ENCODE data around the gene TJP2.

The TJP2 gene

GRCh38 chr9:69191231-69191630 lies 17.2 kb downstream of the TJP2 start:
- DNase-seq (ENCODE audit: low read depth) = no peak

GRCh38 chr9:69192214-69192613 lies 18.1 kb downstream of the TJP2 start:
- no peak for DNase-seq (ENCODE audit: low read depth)

DNA sequence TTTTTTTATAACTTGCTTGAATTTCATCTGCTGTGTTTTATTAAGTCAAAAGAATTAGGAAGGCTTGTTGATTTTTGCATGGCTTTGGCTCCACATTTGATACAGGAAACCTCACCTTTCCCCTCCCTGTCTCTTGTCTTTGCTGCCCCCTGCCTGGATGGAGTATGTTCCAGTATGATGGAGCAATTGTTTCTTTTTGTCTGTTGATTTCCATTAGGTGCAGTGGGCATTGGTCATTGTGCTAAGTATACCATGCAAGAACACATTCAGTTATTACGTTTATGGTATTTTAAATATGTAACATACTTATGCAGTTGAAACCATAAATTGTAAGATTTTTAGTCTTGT lies 19.6 kb downstream of the TJP2 start:
- DNase-seq (ENCODE audit: low read depth) = no peak

GRCh38 chr9:69194702-69195418 lies 20.8 kb downstream of the TJP2 start:
- no peak for DNase-seq (ENCODE audit: low read depth)

- DNase-seq (ENCODE audit: low read depth) = no peak
Observed at GRCh38 chr9:69195668-69196067, 21.6 kb downstream of the TJP2 start.

- DNase-seq (ENCODE audit: low read depth) = no peak
Observed at GRCh38 chr9:69197687-69198086, 23.6 kb downstream of the TJP2 start.

- DNase-seq (ENCODE audit: low read depth) = no peak
Observed at GRCh38 chr9:69198521-69199220, 24.6 kb downstream of the TJP2 start.

DNA sequence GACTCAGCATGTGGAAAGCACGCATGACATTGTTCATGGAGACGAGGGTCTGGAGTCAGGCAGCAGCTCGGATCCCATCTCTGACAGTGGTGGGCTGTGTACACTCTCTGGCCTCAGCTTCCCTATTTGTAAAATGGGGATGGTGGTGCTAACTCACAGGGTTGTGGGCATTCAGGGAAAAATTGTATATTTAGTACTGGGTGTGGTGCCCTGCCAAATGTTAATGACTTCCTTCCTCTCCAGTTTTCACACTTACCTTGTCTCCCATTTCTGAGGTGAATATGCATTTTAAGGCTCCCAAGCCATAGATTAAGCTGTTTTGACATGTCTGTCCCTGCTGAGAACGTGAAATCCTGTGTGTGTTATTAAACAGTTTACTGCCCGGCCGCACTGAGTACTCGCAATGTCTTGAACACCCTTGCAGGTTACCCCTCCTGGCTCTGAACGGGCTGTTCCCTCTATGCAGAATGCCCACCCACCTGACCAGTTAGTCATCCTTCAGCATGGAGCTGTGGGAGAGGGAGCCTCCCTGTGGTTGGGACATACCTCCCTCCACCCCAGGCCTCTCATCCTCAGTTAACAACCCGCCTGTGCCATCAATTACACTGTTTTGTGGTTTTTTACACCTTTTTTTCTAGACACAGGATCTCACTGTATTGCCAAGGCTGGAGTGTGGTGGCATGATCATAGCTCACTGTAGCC lies 25.8 kb downstream of the TJP2 start:
- no peak for DNase-seq (ENCODE audit: low read depth)

DNA sequence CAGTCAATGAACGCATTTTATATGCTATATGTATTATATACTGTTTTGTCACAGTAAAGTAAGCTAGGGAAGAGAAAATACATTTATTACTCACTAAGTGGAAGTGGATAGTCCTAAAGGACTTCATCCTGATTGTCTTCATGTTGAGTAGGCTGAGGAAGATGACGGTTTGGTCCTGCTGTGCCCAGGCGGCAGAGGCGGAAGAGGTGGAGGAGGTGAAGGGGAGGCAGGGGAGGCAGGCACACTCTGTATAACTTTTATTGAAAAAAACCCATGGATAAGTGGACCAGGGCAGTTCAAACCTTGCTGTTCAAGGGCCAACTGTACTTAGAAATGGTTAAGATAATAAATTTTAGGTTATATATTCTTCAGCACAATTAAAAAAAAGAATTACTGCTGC lies 28.5 kb downstream of the TJP2 start:
- no peak for DNase-seq (ENCODE audit: low read depth)

DNA sequence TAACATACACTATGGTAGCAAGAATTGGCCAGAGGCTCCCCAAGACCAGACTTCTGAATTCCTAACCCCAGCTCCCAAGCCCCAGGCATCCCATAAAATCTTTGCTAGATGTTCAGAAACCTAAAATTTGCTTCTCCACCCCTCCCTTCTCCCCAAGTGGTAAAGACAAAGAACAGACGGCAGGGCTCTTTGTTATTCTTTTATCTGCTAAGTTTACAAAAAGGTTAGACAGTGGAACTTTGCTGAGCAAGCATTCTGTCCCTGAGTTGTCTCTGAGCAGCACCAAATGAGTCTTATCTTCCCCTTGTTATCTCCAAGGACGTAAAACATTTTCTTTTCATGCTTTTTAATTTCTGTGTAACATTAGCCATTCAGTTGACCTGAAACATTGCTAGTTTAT lies 30.2 kb downstream of the TJP2 start:
- no peak for DNase-seq (ENCODE audit: low read depth)

- no peak for DNase-seq (ENCODE audit: low read depth)
Observed at GRCh38 chr9:69204849-69205248, 30.8 kb downstream of the TJP2 start.

- DNase-seq (ENCODE audit: low read depth) = no peak
Observed at GRCh38 chr9:69206047-69206446, 32.0 kb downstream of the TJP2 start.

- DNase-seq (ENCODE audit: low read depth) = no peak
Observed at GRCh38 chr9:69207503-69207902, 33.4 kb downstream of the TJP2 start.

DNA sequence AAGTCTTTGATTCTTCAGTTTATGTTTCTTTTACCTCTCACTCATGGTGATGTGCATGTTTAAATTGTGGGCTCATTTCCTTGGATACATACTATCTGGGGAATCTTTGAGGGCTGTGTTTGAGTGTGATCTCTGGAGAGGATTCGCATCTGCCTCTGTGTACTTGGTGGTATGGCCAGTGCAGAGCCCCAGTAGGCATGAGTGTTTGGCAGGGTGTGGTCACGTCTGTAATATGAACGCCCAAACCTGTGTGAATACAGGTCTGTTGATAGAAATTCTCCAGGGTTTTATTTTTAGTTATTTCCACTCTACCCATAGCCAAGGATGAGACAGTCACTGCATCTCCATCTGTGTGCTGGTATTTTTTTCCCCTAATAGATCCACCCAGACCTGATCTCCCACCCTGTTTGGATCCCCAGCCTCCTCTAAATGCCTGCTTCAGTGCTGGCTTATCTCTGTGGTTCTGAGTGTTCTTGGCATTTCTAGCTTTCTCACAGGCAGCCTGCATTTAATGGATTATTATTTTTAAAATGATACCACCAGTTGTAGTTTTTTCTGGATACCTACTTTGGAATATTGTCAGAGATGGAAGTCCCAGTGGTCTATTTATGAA lies 37.5 kb downstream of the TJP2 start:
- DNase-seq (ENCODE audit: low read depth) = no peak

- DNase-seq (ENCODE audit: low read depth) = no peak
Observed at GRCh38 chr9:69213647-69214046, 39.6 kb downstream of the TJP2 start.

DNA sequence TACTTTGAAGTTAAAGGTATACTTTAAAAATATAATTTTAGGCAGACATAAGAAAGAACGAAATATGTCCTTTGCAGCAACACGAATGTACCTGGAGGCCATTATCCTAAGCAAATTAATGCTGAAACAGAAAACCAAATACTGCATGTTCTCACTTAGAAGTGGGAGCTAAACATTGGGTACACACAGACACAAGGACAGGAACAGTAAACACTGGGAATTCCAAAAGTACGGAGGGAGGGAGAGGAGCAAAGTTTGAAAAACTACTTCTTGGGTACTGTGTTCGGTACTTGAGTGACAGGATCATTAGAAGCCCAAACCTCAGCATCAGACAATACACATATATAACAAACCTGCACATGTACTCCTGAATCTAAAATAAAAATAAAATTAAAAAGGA lies 40.9 kb downstream of the TJP2 start:
- no peak for DNase-seq (ENCODE audit: low read depth)

DNA sequence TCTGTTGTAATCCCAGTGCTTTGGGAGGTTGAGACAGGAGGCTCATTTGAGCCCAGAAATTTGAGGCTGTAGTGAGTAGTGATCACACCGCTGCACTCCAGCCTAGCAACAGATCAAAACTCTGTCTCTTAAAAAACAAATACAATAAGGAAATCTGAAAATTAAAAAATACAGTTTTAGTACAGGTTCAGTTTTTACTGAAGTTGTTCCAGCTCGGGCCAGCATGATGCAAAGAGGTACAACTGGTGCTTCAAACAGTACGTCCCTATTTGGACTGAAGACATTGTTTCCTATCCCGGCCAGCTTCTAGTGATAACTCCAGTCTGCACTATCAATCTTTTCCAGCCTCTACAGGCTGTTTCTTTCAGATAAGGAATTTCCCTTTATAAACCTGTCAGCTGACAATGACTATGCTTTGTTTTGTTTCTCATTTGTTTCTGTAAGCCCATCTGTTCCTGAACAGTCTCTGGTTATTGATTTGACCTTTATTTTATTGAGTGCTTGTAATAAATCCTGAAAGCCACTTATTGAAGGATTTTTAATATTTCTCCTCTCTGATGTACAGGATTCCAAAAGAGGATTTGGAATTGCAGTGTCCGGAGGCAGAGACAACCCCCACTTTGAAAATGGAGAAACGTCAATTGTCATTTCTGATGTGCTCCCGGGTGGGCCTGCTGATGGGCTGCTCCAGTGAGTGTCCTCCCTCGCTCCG lies 41.9 kb downstream of the TJP2 start:
- no peak for DNase-seq (ENCODE audit: low read depth)

DNA sequence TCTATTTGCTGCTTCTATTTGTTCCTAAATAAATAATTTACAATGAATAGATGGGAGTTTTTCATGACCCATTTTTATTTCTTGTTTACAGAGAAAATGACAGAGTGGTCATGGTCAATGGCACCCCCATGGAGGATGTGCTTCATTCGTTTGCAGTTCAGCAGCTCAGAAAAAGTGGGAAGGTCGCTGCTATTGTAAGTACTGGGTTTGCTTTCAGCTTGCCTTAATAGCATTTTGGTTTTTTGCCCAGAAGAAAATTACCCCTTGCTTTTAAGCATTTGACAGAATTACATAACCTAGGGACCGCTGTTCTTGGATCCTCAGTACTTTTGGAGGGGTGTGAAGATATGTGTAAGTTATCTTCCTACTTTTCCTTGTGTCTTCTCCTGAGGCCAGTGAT lies 44.1 kb downstream of the TJP2 start:
- no peak for DNase-seq (ENCODE audit: low read depth)

DNA sequence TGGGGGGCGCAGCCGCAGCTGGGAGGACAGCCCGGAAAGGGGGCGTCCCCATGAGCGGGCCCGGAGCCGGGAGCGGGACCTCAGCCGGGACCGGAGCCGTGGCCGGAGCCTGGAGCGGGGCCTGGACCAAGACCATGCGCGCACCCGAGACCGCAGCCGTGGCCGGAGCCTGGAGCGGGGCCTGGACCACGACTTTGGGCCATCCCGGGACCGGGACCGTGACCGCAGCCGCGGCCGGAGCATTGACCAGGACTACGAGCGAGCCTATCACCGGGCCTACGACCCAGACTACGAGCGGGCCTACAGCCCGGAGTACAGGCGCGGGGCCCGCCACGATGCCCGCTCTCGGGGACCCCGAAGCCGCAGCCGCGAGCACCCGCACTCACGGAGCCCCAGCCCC lies 47.0 kb downstream of the TJP2 start:
- no peak for DNase-seq (ENCODE audit: low read depth)

GRCh38 chr9:69222970-69223369 lies 48.9 kb downstream of the TJP2 start:
- no peak for DNase-seq (ENCODE audit: low read depth)

DNA sequence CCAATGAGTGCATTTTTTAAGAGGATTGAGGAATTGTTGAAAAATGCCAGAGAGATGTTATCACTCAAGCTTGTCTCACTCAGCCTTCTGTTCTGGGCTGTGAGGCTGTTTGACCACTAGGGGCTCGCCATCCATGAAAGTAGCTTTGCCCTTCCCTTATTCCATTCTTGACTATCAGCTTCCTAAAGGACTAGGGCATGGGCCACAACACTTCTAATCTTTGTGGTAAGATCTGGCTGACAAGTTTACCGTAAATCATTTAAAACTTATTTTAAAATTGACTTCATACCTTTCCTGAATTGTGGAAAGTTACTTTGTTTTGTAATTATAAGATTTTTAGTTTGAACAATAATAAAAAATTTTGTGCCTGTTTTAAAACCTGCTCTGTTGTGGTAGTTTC lies 49.5 kb downstream of the TJP2 start:
- DNase-seq (ENCODE audit: low read depth) = no peak

GRCh38 chr9:69229367-69229766 lies 55.3 kb downstream of the TJP2 start:
- DNase-seq (ENCODE audit: low read depth) = no peak

Measured in activated T-cell treated with anti-CD3 and anti-CD28 coated beads for 48 hours (primary cell).